GM21360 (cell line): ENCODE measurements around the gene SYNC.
"Not testable (repeated sequence)": the region's sequence is repeated elsewhere in the genome, so short reads cannot be mapped to it uniquely, and the experiment has no call there.

ENCODE experiments used
- ATAC-seq: cut with Tn5 transposase; IDR thresholded peaks from one replicate; pipeline ENCODE4 v1.9.1; 2021; ENCODE audit warnings: mild to moderate bottlenecking, moderate library complexity; ENCODE audit not compliant: unreplicated experiment

Gene SYNC

DNA sequence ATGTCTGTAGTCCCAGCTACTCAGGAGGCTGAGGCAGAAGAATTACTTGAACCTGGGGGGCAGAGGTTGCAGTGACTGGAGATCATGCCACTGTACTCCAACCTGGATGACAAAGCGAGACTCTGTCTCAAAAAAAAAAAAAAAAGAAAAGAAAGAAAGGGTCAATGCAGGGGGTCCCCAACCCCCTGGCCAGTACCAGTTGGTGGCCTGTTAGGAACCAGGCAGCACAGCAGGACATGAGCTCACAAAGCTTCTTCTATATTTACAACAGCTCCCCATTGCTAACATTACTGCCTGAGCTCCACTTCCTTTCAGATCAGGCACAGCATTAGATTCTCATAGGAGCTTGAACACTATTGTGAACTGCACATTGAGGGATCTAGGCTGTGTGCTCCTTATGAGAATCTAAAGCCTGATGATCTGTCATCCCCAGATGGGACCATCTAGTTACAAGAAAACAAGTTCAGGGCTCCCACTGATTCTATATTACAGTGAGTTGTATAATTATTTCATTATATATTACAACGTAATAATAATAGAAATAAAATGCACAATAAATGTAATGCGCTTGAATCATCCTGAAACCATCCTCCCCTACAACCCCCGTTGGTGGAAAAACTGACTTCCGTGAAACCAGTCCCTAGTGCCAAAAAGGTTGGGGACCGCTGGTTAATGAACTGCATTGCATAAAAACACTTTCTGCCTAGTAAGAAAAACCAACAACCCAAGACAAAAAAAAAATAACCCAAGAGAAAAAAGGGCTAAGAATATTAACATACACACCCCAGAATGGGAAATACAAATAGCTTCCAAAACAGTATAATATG is 55.0 kb downstream of the SYNC start:
- ATAC-seq, result no peak

DNA sequence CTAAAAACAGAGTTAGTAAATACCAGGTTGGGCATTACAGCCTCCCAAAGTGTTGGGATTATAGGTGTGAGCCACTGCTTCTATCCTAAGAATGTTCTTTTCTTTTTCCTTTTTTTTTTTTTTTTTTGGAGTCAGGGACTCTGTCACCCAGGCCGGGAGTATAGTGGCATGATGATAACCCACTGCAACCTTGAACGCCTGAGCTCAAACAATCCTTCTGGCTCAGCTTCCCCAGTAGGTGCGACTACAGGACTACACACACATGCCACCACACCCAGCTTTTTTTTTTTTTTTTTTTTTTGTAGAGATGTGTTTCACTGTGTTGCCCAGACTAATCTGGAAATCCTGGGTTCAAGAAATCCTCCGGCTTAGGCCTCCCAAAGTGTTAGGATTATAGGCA is 58.1 kb downstream of the SYNC start:
- ATAC-seq, result no peak

DNA sequence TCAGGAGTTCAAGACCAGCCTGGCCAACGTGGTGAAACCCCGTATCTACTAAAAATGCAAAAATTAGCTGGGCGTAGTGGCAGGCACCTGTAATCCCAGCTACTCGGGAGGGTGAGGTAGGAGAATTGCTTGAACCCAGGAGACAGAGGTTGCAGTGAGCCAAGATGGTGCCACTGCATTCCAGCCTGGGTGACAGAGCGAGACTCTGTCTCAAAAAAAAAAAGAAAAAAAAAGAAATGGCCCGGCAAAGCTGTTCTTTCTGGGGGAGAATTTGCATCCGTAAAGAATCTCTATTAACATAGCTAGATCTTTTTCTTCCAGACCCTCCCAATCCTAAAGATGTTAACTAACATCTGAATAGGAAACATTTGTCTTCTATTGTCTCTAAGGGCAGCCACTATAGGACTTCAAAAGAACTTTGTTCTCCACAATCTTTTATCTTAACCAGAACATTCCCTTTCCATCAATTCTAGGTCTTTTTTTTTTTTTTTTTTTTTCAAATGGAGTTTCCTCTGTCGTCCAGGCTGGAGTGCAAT is 60.2 kb downstream of the SYNC start:
- ATAC-seq, result not testable (repeated sequence)

DNA sequence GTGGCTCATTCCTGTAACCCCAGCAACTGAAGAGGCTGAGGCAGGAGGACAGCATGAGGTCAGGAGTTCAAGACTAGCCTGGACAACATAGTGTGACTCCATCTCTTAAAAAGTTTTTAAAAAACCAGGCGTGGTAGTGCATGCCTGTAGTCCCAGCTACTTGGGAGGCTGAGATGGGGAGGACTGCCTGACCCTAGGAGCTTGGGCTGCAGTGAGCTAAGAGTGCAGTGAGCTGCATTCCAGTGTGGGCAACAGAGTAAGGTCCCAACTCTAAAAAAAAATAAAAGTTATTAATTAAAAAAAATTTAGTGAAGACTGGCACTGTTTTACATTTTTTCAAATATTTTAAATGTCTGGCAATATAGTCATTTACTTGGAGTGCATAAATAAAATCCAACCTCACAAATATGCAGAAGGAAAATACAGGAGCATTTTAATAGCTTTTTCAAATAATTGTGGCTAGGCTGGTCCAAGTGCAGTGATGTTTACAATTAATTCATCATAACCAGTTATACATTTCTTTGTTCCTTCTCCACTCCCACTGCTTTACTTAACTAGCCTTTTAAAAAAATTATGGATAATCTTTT is 63.0 kb downstream of the SYNC start:
- ATAC-seq, result no peak

DNA sequence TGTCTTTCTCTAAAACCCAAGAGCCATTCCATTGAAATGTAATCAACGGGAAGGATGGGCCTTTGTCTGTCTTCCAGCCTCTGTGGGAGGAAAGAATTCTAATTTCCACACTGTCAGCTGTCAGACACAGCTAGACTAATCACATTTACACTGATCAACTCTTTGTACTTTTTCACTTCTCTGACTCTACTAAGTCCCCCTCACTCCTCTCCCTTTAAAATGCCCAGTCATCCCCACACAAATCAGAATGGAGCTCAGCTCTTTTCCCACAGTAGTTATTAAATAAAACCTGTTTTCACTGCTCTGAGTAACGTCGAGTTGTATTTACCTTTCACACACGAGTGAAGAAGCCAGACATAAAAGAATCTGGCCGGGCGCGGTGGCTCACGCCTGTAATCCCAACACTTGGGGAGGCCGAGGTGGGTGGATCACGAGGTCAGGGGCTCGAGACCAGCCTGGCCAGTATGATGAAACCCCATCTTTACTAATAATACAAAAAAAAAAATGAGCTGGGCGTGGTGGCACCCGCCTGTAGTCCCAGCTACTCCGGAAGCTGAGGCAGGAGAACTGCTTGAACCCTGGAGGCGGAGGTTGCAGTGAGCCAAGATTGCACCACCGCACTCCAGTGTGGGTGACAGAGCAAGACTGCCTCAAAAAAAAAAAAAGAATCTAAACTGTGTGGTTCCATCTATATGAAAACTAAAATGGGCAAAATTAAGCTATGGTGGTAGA is 65.5 kb downstream of the SYNC start:
- no peak for ATAC-seq

DNA sequence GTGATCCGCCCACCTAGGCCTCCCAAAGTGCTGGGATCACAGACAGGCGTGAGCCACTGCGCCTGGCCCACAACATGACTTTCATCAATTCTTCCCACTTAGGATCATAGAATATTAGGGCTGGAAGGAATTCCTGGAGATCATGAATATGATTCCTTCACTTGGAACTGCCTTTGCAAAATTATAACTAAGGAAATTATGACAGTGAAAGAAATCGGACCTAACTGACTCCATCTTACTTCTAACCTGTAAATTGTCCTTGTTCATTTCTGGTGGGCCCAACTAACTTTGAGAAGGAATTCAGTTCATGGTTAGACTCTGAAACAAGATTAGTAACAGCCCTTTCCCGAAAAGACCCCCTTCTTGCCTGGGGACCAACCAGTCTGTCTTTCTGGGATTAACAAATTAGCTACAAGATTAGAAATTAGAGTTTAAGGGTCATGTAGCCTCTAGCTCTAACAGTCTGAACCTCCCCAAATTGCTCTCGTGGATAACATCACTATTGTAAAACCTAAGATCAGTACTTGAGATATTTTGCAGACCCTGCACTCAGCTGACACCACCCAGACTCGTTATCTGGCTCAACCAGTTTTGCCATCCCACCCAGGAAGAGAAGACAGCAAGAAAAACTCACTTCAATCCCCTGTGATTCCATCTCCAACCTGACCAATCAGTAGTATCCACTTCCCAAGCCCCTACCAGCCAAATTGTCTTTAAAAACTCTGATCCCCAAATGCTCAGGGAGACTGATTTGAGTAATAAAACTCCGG is 66.9 kb downstream of the SYNC start:
- ATAC-seq, result no peak

DNA sequence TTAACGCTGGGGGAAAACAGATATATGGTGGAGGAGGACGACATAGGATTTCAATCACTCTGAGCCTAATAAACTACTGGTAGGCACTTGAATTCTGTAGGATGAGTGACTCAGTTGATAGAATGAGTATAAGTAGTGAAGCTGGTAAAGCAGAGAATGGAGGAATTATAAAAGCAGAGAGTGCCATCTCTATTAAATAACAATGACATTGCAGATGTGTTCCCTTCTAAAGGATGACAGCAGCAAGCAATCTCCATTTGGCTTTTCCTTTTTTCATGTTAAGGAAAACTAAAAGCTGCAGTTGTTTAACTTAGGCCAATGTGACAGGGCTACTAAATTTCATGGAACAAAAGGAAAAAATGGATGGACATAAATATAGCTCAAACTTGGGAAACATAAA is 69.7 kb downstream of the SYNC start:
- ATAC-seq, result no peak

DNA sequence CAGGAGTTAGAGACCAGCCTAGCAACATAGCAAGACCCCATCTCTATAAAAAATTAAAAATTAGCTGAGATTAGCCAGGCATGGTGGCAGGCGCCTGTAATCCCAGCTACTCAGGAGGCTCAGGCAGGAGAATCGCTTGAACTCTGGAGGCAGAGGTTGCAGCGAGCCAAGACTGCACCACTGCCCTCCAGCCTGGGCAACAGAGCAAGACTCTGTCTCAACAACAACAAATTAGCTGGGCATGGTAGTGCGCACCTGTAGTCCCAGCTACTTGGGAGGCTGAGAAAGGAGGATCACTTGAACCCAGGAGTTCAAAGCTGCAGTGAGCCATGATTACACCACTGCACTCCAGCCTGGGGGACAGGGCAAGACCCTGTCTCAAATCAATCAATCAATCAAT is 72.4 kb downstream of the SYNC start:
- ATAC-seq, result not testable (repeated sequence)
